Gastrocnemius medialis (tissue), 4 donors: ENCODE data around the gene TMEM221.
"Not testable (repeated sequence)": the region's sequence is repeated elsewhere in the genome, so short reads cannot be mapped to it uniquely, and the experiment has no call there.

ENCODE experiments used
- CTCF ChIP-seq, 5 experiments: fragments of 450-650 bp in 3 of 5; fragments of 200-600 bp in 2 of 5; sonication (generic) in 2 of 5; IDR thresholded peaks in 4 of 5; conservative IDR thresholded peaks in 1 of 5; 1 replicate in 4 of 5; 2 replicates in 1 of 5; pipeline ENCODE4 v1.5.1; 2016 to 2019; ENCODE audit warnings: antibody characterized with exemption in 5 of 5, mild to moderate bottlenecking in 3 of 5, moderate library complexity in 3 of 5
- POLR2A ChIP-seq, 2 donors: fragments of 450-650 bp; IDR thresholded peaks; one replicate each; pipeline ENCODE4 v1.6.1; 2017; ENCODE audit warnings: antibody characterized with exemption in 2 of 2, mild to moderate bottlenecking in 2 of 2, moderate library complexity in 2 of 2

- TF ChIP-seq CTCF (IDR thresholded peaks at IDR 0.05 in 4 of 5, conservative IDR thresholded peaks at IDR 0.05 in 1 of 5); POLR2A (IDR thresholded peaks at IDR 0.05): not testable (repeated sequence)
Measured at GRCh38 chr19:17475011-17475540, 26.6 kb upstream of the TMEM221 start.
